Measurements from ENCODE around the gene REXO1. TPM values are rescaled to one million over a fixed set of nuclear protein-coding genes. Genes with fewer than 3 reads are reported as not detected.

Gene REXO1
- total and polyA plus RNA-seq, 2 of the 13 experiments (the other 11 are each of a cell fraction or from before 2014, with no cell fraction given): 5.0 to 11.2 TPM

- TF ChIP-seq ZBTB37 (CRISPR knock-in tag; IDR thresholded peaks at IDR 0.05): peak; percentile 85
- TF ChIP-seq SALL2 (CRISPR knock-in tag; IDR thresholded peaks at IDR 0.05): peak; percentile 61; the same call in 1 of the 2 replicates
- 0 out of 2 replicates have a peak, but pooled peaks have one; percentile 17 for TF ChIP-seq ZNF143 (CRISPR knock-in tag; IDR thresholded peaks at IDR 0.05)
- TF ChIP-seq ZNF792 (CRISPR knock-in tag; IDR thresholded peaks at IDR 0.05): peak; percentile 65; the same call in 1 of the 2 replicates
- peak; percentile 79; the same call in 1 of the 2 replicates for TF ChIP-seq ZNF607 (CRISPR knock-in tag; IDR thresholded peaks at IDR 0.05; ENCODE audit: borderline replicate concordance)
- no peak for TF ChIP-seq SUZ12 (IDR thresholded peaks at IDR 0.05; ENCODE audit: low read depth, low read length)
- peak; percentile 75; the same call in 1 of the 2 replicates for TF ChIP-seq ZNF788 (CRISPR knock-in tag; IDR thresholded peaks at IDR 0.05; ENCODE audit: borderline replicate concordance)
- peak; percentile 79 for TF ChIP-seq ZNF609 (CRISPR knock-in tag; IDR thresholded peaks at IDR 0.05; ENCODE audit: borderline replicate concordance)
- peak; percentile 75; the same call in 1 of the 2 replicates for TF ChIP-seq SP5 (CRISPR knock-in tag; IDR thresholded peaks at IDR 0.05; ENCODE audit: borderline replicate concordance, low read depth)
- TF ChIP-seq CHD2 (IDR thresholded peaks at IDR 0.05; ENCODE audit: low read depth, low read length): 0 out of 2 replicates have a peak, but pooled peaks have one; percentile 15
- TF ChIP-seq ZFP62 (CRISPR knock-in tag; IDR thresholded peaks at IDR 0.05): no peak
- TF ChIP-seq ZNF292 (CRISPR knock-in tag; IDR thresholded peaks at IDR 0.05; ENCODE audit: borderline replicate concordance, low read depth): peak; percentile 75; the same call in 1 of the 2 replicates
- TF ChIP-seq ZNF605 (CRISPR knock-in tag; IDR thresholded peaks at IDR 0.05): no peak; the same call in 1 of the 2 replicates
- peak; percentile 51; the same call in 1 of the 2 replicates for TF ChIP-seq KDM3A (CRISPR knock-in tag; IDR thresholded peaks at IDR 0.05; ENCODE audit: low read depth)
- no peak for TF ChIP-seq NKX3-1 (CRISPR knock-in tag; IDR thresholded peaks at IDR 0.05)
- peak; percentile 83; the same call in 1 of the 2 replicates for TF ChIP-seq ARID4A (CRISPR knock-in tag; IDR thresholded peaks at IDR 0.05; ENCODE audit: borderline replicate concordance)
- peak; percentile 97 for TF ChIP-seq HIC2 (CRISPR knock-in tag; IDR thresholded peaks at IDR 0.05; ENCODE audit: low read depth)
- TF ChIP-seq MAX (IDR thresholded peaks at IDR 0.05): peak; percentile 80
Observed at GRCh38 chr19:1871140-1871597, 22.9 kb upstream of the REXO1 start (continued).

Data from HepG2 (cell line).